Measurements from ENCODE around the gene CLDN9. TPM values are rescaled to one million over a fixed set of nuclear protein-coding genes. Genes with fewer than 3 reads are reported as not detected.

The CLDN9 gene
- total and polyA plus RNA-seq, 4 donors = 0.05 to 0.32 (median 0.25) TPM

DNA sequence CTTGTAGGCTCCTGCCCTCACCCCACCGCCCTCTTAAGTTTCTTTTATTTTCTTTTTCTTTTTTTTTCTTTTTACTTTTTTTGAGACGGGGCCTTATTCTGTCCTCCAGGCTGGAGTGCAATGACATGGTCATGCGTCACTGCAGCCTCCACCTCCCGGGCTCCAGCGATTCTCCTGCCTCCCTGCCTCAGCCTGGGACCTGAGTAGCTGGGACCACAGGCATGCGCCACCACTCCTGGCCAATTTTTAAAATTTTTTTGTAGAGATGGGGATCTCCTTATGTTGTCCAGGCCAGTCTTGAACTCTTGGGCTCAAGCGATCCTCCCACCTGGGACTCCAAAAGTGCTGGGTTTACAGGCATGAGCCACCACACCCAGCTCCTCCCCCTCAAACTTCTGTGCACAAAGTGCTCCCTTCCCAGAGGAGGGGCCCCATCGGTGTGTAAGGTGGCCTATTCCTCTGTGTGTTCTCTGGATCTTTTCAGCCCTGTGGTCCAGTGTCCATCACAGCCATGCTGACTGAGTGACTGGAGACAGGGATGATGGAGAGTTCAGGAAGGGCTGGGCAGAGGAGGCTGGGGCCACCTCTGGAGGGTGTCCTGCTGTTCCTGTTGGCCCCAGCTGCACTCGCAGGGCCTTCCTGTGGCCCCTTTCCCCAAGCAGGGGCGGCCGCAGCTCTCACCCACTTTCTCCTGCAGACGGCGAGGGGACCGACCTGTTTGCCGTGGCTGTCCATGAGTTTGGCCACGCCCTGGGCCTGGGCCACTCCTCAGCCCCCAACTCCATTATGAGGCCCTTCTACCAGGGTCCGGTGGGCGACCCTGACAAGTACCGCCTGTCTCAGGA, 43.8 kb downstream of the CLDN9 start:
- no peaks in the 10 kb centered on the region for H3K9me3 ChIP-seq (ENCODE audit: control insufficient read depth in 4 of 4, low read length in 3 of 4)
- DNase-seq (ENCODE audit: low spot score) = no peak
- no peak for TF ChIP-seq HNF4A (conservative IDR thresholded peaks at IDR 0.05)
- TF ChIP-seq NR2F2 (IDR thresholded peaks at IDR 0.05) = no peak
- TF ChIP-seq RAD21 (IDR thresholded peaks at IDR 0.05) = no peak
- TF ChIP-seq GABPA (IDR thresholded peaks at IDR 0.05 in 1 of 2, conservative IDR thresholded peaks at IDR 0.05 in 1 of 2) = no peak
- TF ChIP-seq SP1 (IDR thresholded peaks at IDR 0.05) = no peak
- no peak for TF ChIP-seq JUND (IDR thresholded peaks at IDR 0.05)
- TF ChIP-seq RXRA (IDR thresholded peaks at IDR 0.05) = no peak
- TF ChIP-seq YY1 (IDR thresholded peaks at IDR 0.05) = no peak
- TF ChIP-seq, protein P1, sequence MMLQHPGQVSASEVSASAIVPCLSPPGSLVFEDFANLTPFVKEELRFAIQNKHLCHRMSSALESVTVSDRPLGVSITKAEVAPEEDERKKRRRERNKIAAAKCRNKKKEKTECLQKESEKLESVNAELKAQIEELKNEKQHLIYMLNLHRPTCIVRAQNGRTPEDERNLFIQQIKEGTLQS (IDR thresholded peaks at IDR 0.05) = no peak
- TF ChIP-seq, protein P2, sequence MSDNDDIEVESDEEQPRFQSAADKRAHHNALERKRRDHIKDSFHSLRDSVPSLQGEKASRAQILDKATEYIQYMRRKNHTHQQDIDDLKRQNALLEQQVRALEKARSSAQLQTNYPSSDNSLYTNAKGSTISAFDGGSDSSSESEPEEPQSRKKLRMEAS (IDR thresholded peaks at IDR 0.05) = no peak
- no peak for TF ChIP-seq FOXA2 (IDR thresholded peaks at IDR 0.05)
- TF ChIP-seq FOXA1 (IDR thresholded peaks at IDR 0.05) = no peak
- TF ChIP-seq, protein P3, sequence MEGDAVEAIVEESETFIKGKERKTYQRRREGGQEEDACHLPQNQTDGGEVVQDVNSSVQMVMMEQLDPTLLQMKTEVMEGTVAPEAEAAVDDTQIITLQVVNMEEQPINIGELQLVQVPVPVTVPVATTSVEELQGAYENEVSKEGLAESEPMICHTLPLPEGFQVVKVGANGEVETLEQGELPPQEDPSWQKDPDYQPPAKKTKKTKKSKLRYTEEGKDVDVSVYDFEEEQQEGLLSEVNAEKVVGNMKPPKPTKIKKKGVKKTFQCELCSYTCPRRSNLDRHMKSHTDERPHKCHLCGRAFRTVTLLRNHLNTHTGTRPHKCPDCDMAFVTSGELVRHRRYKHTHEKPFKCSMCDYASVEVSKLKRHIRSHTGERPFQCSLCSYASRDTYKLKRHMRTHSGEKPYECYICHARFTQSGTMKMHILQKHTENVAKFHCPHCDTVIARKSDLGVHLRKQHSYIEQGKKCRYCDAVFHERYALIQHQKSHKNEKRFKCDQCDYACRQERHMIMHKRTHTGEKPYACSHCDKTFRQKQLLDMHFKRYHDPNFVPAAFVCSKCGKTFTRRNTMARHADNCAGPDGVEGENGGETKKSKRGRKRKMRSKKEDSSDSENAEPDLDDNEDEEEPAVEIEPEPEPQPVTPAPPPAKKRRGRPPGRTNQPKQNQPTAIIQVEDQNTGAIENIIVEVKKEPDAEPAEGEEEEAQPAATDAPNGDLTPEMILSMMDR (IDR thresholded peaks at IDR 0.05; ENCODE audit: low read depth, low read length, missing input control) = no peak
- TF ChIP-seq, protein P4, sequence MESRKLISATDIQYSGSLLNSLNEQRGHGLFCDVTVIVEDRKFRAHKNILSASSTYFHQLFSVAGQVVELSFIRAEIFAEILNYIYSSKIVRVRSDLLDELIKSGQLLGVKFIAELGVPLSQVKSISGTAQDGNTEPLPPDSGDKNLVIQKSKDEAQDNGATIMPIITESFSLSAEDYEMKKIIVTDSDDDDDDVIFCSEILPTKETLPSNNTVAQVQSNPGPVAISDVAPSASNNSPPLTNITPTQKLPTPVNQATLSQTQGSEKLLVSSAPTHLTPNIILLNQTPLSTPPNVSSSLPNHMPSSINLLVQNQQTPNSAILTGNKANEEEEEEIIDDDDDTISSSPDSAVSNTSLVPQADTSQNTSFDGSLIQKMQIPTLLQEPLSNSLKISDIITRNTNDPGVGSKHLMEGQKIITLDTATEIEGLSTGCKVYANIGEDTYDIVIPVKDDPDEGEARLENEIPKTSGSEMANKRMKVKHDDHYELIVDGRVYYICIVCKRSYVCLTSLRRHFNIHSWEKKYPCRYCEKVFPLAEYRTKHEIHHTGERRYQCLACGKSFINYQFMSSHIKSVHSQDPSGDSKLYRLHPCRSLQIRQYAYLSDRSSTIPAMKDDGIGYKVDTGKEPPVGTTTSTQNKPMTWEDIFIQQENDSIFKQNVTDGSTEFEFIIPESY (IDR thresholded peaks at IDR 0.05) = no peak
- TF ChIP-seq HNF4G (IDR thresholded peaks at IDR 0.05) = no peak
- no peak for TF ChIP-seq TAF1 (conservative IDR thresholded peaks at IDR 0.05)
- no peak for TF ChIP-seq EGR1 (IDR thresholded peaks at IDR 0.05; ENCODE audit: low read depth in 2 of 2)
- TF ChIP-seq, protein P5, sequence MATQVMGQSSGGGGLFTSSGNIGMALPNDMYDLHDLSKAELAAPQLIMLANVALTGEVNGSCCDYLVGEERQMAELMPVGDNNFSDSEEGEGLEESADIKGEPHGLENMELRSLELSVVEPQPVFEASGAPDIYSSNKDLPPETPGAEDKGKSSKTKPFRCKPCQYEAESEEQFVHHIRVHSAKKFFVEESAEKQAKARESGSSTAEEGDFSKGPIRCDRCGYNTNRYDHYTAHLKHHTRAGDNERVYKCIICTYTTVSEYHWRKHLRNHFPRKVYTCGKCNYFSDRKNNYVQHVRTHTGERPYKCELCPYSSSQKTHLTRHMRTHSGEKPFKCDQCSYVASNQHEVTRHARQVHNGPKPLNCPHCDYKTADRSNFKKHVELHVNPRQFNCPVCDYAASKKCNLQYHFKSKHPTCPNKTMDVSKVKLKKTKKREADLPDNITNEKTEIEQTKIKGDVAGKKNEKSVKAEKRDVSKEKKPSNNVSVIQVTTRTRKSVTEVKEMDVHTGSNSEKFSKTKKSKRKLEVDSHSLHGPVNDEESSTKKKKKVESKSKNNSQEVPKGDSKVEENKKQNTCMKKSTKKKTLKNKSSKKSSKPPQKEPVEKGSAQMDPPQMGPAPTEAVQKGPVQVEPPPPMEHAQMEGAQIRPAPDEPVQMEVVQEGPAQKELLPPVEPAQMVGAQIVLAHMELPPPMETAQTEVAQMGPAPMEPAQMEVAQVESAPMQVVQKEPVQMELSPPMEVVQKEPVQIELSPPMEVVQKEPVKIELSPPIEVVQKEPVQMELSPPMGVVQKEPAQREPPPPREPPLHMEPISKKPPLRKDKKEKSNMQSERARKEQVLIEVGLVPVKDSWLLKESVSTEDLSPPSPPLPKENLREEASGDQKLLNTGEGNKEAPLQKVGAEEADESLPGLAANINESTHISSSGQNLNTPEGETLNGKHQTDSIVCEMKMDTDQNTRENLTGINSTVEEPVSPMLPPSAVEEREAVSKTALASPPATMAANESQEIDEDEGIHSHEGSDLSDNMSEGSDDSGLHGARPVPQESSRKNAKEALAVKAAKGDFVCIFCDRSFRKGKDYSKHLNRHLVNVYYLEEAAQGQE (IDR thresholded peaks at IDR 0.05) = no peak
- no peak overlapping the region for H3K9ac ChIP-seq (ENCODE audit: low read depth in 1 of 2, low read length in 2 of 2)
- WGBS = 88% methylated on average over 19 of the region's 19 CpGs
- no peak overlapping the region for H3K27ac ChIP-seq (ENCODE audit: low read depth in 1 of 2, low read length in 2 of 2)
- H3K4me1 ChIP-seq (ENCODE audit: control insufficient read depth in 4 of 4, insufficient read depth in 4 of 4, low read length in 3 of 4) = peaks cover 6 to 18% (median 18%) of the 10 kb centered on the region in 4 donors
- peaks cover 0 to 2% (median 0%) of the 10 kb centered on the region in 4 donors for H3K36me3 ChIP-seq (ENCODE audit: control insufficient read depth in 4 of 4, insufficient read depth in 3 of 4, low read depth in 1 of 4, low read length in 3 of 4)
- no peaks in the 10 kb centered on the region for H3K27me3 ChIP-seq (ENCODE audit: control insufficient read depth in 4 of 4, insufficient read depth in 4 of 4, low read length in 3 of 4)
- H3K4me3 ChIP-seq (ENCODE audit: low read depth in 1 of 3, low read length in 3 of 3) = no peak overlapping the region

Measured in liver (tissue), 9 donors.